HG03280 (cell line): ENCODE measurements around the gene SLC10A3.

Experiments used
- ATAC-seq: cut with Tn5 transposase; IDR thresholded peaks from one replicate; pipeline ENCODE4 v1.9.1; 2021; ENCODE audit warnings: mild to moderate bottlenecking, moderate library complexity; ENCODE audit not compliant: unreplicated experiment

SLC10A3 gene

DNA sequence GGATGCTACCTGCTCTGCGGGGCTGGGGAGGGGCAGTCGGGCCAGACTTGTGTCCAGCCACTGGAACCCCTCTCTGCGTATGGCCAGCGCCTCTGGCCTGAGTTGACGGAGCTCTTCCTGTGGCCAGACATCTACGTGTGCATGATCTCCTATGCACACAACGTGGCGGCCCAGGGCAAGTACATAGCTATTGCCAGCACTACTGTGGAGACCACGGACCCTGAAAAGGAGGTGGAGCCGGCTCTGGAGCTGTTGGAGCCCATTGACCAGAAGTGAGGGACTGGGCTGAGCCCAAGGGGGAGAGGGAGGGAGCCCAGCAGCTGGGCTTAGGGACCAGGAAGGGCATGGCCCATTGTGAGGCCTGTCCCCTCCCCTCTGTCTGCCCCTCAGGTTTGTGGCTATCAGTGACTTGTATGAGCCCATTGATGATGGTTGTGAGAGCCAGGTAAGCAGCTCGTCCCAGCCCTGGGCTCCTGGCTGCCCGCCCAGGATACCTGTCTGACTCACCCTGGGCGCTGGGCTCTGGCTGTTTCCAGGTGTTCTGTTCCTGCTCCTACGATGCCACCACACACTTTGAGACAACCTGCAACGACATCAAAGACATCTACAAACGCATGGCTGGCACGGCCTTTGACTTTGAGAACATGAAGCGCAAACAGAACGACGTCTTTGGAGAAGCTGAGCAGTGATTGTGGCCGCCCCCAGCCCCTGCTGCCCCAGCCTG, 48.3 kb downstream of the SLC10A3 start:
- no peak for ATAC-seq

DNA sequence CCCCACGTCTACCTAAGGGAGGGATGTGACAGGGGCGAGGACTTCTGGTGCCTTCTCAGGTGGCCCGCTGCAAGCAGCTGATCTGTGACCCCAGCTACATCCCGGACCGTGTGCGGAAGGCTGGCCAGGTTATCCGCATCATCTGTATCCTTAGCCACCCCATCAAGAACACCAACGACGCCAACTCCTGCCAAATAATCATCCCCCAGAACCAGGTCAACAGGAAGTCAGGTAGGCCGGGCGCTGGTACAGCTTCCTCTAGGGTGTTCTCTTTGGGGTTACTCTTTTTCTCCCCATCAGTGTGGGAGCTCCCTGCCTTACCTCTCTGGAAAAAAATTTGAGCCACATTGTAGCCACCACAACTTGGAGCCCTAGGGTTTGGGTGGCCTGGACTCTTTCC, 48.9 kb downstream of the SLC10A3 start:
- ATAC-seq, result no peak

DNA sequence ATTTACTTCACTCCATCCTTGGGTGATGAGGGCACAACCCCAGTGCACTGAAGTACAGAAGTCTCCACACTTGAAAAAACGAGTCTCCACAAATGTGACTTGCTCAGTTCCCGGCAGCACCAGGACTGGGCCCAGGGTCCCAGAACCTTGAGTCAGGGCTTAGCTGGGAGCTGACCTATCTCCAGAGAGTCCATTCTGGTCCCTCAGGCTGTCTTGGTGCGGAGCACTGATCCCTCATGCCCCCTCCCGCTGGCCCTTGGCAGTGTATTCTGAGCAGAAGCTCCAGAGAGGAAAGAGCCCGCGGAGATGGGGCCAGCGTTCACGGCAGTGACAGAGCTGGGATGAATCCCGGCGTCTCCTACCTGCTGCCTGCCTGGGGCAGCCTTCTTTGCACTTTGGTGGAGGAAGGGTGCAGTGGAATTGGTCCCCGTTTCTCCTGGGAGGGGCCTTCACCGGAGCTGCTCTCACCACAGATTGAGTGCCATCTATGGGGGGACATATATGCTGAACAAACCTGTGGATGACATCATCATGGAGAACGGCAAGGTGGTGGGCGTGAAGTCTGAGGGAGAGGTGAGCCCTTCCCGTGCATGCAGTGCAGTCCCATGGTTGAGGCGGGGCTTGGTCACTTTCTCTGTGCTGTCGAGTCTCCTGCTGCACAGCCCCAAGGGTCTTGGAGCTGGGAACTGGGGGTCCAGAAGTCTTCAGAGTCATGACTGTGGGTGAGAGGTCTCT, 49.6 kb downstream of the SLC10A3 start:
- no peak for ATAC-seq

DNA sequence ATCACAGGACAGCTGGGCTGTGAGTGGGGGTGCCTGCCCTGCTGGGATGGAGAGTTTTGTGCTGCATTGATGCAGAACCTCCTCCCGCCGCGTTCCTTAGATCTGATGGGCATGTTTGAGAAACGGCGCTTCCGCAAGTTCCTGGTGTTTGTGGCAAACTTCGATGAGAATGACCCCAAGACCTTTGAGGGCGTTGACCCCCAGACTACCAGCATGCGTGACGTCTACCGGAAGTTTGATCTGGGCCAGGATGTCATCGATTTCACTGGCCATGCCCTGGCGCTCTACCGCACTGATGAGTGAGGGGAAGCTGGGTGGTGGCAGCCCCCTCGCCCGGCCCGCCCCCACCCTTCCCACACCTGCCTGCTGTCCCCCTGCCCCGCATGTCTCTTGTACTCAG, 50.6 kb downstream of the SLC10A3 start:
- ATAC-seq, result no peak

DNA sequence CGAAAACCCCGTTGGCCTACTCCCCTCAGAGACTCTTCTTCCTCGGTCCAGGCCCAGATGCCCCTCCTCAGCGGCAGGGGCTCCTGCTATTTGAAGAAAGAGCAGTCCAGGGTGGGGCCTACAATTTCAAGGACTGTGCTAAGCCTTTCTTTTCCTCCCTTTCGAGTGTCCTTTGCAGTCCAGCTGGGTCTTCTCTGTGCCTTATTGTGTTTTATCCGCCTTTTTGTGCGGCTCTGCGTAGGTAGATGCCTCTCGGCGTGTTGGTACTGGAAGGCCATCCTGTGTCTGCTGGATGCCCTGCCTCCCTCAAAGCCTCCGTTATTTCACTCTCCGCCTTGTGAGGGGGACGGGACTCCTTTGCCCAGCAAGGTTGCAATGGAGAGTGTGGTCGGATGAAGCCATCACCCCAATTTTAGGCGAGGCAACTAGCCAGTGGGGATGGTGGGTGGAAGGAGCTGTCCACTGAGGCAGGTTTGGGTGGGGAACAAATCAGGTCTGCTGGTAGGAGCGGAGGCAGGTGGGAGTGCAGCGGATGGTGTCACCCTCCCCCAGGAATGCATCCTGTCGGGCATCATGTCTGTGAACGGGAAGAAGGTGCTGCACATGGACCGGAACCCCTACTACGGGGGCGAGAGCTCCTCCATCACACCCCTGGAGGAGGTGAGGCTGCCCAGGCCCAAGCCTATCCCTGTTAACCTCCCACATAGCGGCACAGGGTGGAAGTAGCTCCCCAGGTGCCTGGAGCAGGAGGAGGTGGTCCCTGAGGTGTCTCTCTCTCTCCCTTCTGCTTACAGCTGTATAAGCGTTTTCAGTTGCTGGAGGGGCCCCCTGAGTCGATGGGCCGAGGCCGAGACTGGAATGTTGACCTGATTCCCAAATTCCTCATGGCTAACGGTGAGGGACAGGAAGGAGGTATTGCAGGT, 52.2 kb downstream of the SLC10A3 start:
- ATAC-seq, result no peak
